GM19467 (cell line): ENCODE measurements around the gene GOLT1B.

Experiments
- ATAC-seq: cut with Tn5 transposase; IDR thresholded peaks from one replicate; pipeline ENCODE4 v1.9.1; 2021; ENCODE audit warnings: mild to moderate bottlenecking, moderate library complexity; ENCODE audit not compliant: unreplicated experiment

Gene GOLT1B

GRCh38 chr12:21561158-21561557 lies 59.6 kb downstream of the GOLT1B start:
- no peak for ATAC-seq

- ATAC-seq: no peak
Observed at GRCh38 chr12:21562859-21563258, 61.3 kb downstream of the GOLT1B start.

DNA sequence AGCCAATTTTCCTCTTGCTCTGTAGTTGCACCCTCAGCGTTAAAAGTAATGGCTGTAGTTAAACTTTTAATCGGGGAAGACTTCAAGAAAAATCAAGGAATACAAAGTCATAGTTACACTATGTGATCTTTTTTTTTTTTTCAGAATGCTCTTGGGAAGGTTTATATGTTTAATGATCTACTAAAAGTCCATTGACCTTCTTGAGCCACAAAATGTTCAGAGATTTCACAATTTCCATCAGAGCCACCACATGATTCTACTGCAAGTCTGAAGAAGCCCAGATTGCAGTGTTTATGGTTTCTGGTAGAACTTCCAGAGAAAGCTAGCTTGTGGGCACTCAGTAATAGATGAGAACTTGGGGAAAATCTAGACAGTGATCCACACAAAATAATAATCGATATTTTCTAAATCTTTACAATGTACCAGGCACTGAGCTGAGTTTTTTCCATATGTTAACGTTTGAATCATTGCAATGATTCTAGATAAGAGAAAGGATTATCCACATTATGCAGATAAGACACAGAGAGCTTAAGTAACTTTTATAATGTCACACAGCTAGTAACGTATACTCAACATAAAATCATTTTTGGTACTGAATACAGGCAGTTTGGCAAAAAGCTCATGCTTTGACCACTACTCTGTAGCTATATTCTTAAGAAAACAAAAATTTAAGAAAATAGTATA lies 64.8 kb downstream of the GOLT1B start:
- no peak for ATAC-seq

- no peak for ATAC-seq
Observed at GRCh38 chr12:21566907-21567394, 65.4 kb downstream of the GOLT1B start.
